ENCODE results near the gene ASGR1.

Gene ASGR1

GRCh38 chr17:7186241-7186640, 7.1 kb upstream of the ASGR1 start:
- Histone ChIP-seq H4K12ac (ENCODE audit: low read depth, low read length) (no peak overlapping the region), H3K4me2 (ENCODE audit: low read length) (no peak overlapping the region), H3K23ac (ENCODE audit: low read length) (no peak overlapping the region), H2BK5ac (ENCODE audit: low read depth, low read length, poor library complexity) (no peak overlapping the region), H3K9ac (ENCODE audit: low read length) (no peak overlapping the region), H2BK120ac (ENCODE audit: insufficient read depth, low read length, poor library complexity) (no peak overlapping the region), H3K9me3 (ENCODE audit: insufficient read depth, low read depth, low read length) (no peaks in the 10 kb centered on the region), H3K14ac (ENCODE audit: low read length) (no peak overlapping the region), H4K8ac (ENCODE audit: low read depth, low read length) (no peak overlapping the region), H3K4me3 (ENCODE audit: low read depth, low read length) (no peak overlapping the region), H3K18ac (ENCODE audit: low read length) (no peak overlapping the region), H4K91ac (ENCODE audit: low read depth, low read length) (no peak overlapping the region), H2BK12ac (ENCODE audit: low read length) (no peak overlapping the region), H2AFZ (ENCODE audit: insufficient read depth, low read length, poor library complexity) (no peak overlapping the region), H3K36me3 (ENCODE audit: control insufficient read depth in 1 of 2, insufficient read depth in 2 of 2, low read length in 2 of 2) (peaks cover 11 to 12% of the 10 kb centered on the region in 2 experiments), H3K4me1 (ENCODE audit: control insufficient read depth in 1 of 2, insufficient read depth in 2 of 2, low read length in 2 of 2) (no peaks in the 10 kb centered on the region), H3K79me1 (ENCODE audit: low read length) (no peaks in the 10 kb centered on the region), H3K27ac (ENCODE audit: low read depth, low read length) (no peak overlapping the region), H2AK5ac (ENCODE audit: low read length) (no peak overlapping the region), H3K79me2 (ENCODE audit: control insufficient read depth, insufficient read depth, low read length, poor library complexity) (no peaks in the 10 kb centered on the region), H3K27me3 (ENCODE audit: insufficient read depth, low read length) (no peaks in the 10 kb centered on the region), H3K4ac (ENCODE audit: low read depth, low read length) (no peak overlapping the region)
- DNase-seq, result no peak
- WGBS (ENCODE audit: extremely low coverage, insufficient coverage, insufficient read length), result no CpG with 5 or more reads among the region's 7 CpGs

- Histone ChIP-seq H3K9me3 (ENCODE audit: insufficient read depth, low read depth, low read length) (no peaks in the 10 kb centered on the region), H3K27me3 (ENCODE audit: insufficient read depth, low read length) (no peaks in the 10 kb centered on the region), H2AFZ (ENCODE audit: insufficient read depth, low read length, poor library complexity) (no peak overlapping the region), H3K4me1 (ENCODE audit: control insufficient read depth in 1 of 2, insufficient read depth in 2 of 2, low read length in 2 of 2) (no peaks in the 10 kb centered on the region), H3K18ac (ENCODE audit: low read length) (no peak overlapping the region), H3K27ac (ENCODE audit: low read depth, low read length) (no peak overlapping the region), H3K23ac (ENCODE audit: low read length) (no peak overlapping the region), H4K12ac (ENCODE audit: low read depth, low read length) (no peak overlapping the region), H3K14ac (ENCODE audit: low read length) (no peak overlapping the region), H4K8ac (ENCODE audit: low read depth, low read length) (no peak overlapping the region), H3K79me1 (ENCODE audit: low read length) (no peaks in the 10 kb centered on the region), H4K91ac (ENCODE audit: low read depth, low read length) (no peak overlapping the region), H2BK120ac (ENCODE audit: insufficient read depth, low read length, poor library complexity) (no peak overlapping the region), H3K36me3 (ENCODE audit: control insufficient read depth in 1 of 2, insufficient read depth in 2 of 2, low read length in 2 of 2) (peaks cover 0 to 2% of the 10 kb centered on the region in 2 experiments), H3K4me2 (ENCODE audit: low read length) (no peak overlapping the region), H2BK5ac (ENCODE audit: low read depth, low read length, poor library complexity) (no peak overlapping the region), H3K79me2 (ENCODE audit: control insufficient read depth, insufficient read depth, low read length, poor library complexity) (no peaks in the 10 kb centered on the region), H2BK12ac (ENCODE audit: low read length) (no peak overlapping the region), H2AK5ac (ENCODE audit: low read length) (no peak overlapping the region), H3K9ac (ENCODE audit: low read length) (no peak overlapping the region), H3K4me3 (ENCODE audit: low read depth, low read length) (no peak overlapping the region), H3K4ac (ENCODE audit: low read depth, low read length) (no peak overlapping the region)
- no peak for DNase-seq
- no CpG with 5 or more reads among the region's 6 CpGs for WGBS (ENCODE audit: extremely low coverage, insufficient coverage, insufficient read length)
Observed at GRCh38 chr17:7184647-7185046, 5.5 kb upstream of the ASGR1 start.

- no peak overlapping the region for H4K12ac ChIP-seq (ENCODE audit: low read depth, low read length)
- no CpG with 5 or more reads among the region's 14 CpGs for WGBS (ENCODE audit: extremely low coverage, insufficient coverage, insufficient read length)
- H3K4me2 ChIP-seq (ENCODE audit: low read length), result no peak overlapping the region
- H2AK5ac ChIP-seq (ENCODE audit: low read length), result no peak overlapping the region
- no peaks in the 10 kb centered on the region for H3K4me1 ChIP-seq (ENCODE audit: control insufficient read depth in 1 of 2, insufficient read depth in 2 of 2, low read length in 2 of 2)
- no peak overlapping the region for H2AFZ ChIP-seq (ENCODE audit: insufficient read depth, low read length, poor library complexity)
- H3K36me3 ChIP-seq (ENCODE audit: control insufficient read depth in 1 of 2, insufficient read depth in 2 of 2, low read length in 2 of 2), result no peaks in the 10 kb centered on the region
- H3K4me3 ChIP-seq (ENCODE audit: low read depth, low read length), result no peak overlapping the region
- no peak overlapping the region for H4K8ac ChIP-seq (ENCODE audit: low read depth, low read length)
- H3K79me2 ChIP-seq (ENCODE audit: control insufficient read depth, insufficient read depth, low read length, poor library complexity), result no peaks in the 10 kb centered on the region
- no peak overlapping the region for H3K14ac ChIP-seq (ENCODE audit: low read length)
- H3K9ac ChIP-seq (ENCODE audit: low read length), result no peak overlapping the region
- no peak overlapping the region for H4K91ac ChIP-seq (ENCODE audit: low read depth, low read length)
- H2BK12ac ChIP-seq (ENCODE audit: low read length), result no peak overlapping the region
- no peak overlapping the region for H3K4ac ChIP-seq (ENCODE audit: low read depth, low read length)
- no peak for DNase-seq
- no peak overlapping the region for H2BK120ac ChIP-seq (ENCODE audit: insufficient read depth, low read length, poor library complexity)
- H3K18ac ChIP-seq (ENCODE audit: low read length), result no peak overlapping the region
- no peaks in the 10 kb centered on the region for H3K9me3 ChIP-seq (ENCODE audit: insufficient read depth, low read depth, low read length)
- no peak overlapping the region for H3K23ac ChIP-seq (ENCODE audit: low read length)
- H3K27me3 ChIP-seq (ENCODE audit: insufficient read depth, low read length), result no peaks in the 10 kb centered on the region
- no peaks in the 10 kb centered on the region for H3K79me1 ChIP-seq (ENCODE audit: low read length)
- H3K27ac ChIP-seq (ENCODE audit: low read depth, low read length), result no peak overlapping the region
- H2BK5ac ChIP-seq (ENCODE audit: low read depth, low read length, poor library complexity), result no peak overlapping the region
Observed at GRCh38 chr17:7184091-7184488, 4.9 kb upstream of the ASGR1 start.

- H2AK5ac ChIP-seq (ENCODE audit: low read length), result no peak overlapping the region
- no peak overlapping the region for H3K9ac ChIP-seq (ENCODE audit: low read length)
- no peak for DNase-seq
- H3K4me2 ChIP-seq (ENCODE audit: low read length), result no peak overlapping the region
- no peak overlapping the region for H2BK12ac ChIP-seq (ENCODE audit: low read length)
- H3K27me3 ChIP-seq (ENCODE audit: insufficient read depth, low read length), result no peaks in the 10 kb centered on the region
- no peak overlapping the region for H2BK120ac ChIP-seq (ENCODE audit: insufficient read depth, low read length, poor library complexity)
- H2AFZ ChIP-seq (ENCODE audit: insufficient read depth, low read length, poor library complexity), result no peak overlapping the region
- no peaks in the 10 kb centered on the region for H3K36me3 ChIP-seq (ENCODE audit: control insufficient read depth in 1 of 2, insufficient read depth in 2 of 2, low read length in 2 of 2)
- H3K4ac ChIP-seq (ENCODE audit: low read depth, low read length), result no peak overlapping the region
- H3K79me2 ChIP-seq (ENCODE audit: control insufficient read depth, insufficient read depth, low read length, poor library complexity), result no peaks in the 10 kb centered on the region
- no peaks in the 10 kb centered on the region for H3K4me1 ChIP-seq (ENCODE audit: control insufficient read depth in 1 of 2, insufficient read depth in 2 of 2, low read length in 2 of 2)
- no peak overlapping the region for H3K18ac ChIP-seq (ENCODE audit: low read length)
- H3K79me1 ChIP-seq (ENCODE audit: low read length), result no peaks in the 10 kb centered on the region
- H2BK5ac ChIP-seq (ENCODE audit: low read depth, low read length, poor library complexity), result no peak overlapping the region
- H3K27ac ChIP-seq (ENCODE audit: low read depth, low read length), result no peak overlapping the region
- H3K4me3 ChIP-seq (ENCODE audit: low read depth, low read length), result no peak overlapping the region
- no peak overlapping the region for H4K91ac ChIP-seq (ENCODE audit: low read depth, low read length)
- no peak overlapping the region for H4K8ac ChIP-seq (ENCODE audit: low read depth, low read length)
- no CpG with 5 or more reads among the region's 7 CpGs for WGBS (ENCODE audit: extremely low coverage, insufficient coverage, insufficient read length)
- no peaks in the 10 kb centered on the region for H3K9me3 ChIP-seq (ENCODE audit: insufficient read depth, low read depth, low read length)
- H3K14ac ChIP-seq (ENCODE audit: low read length), result no peak overlapping the region
- no peak overlapping the region for H3K23ac ChIP-seq (ENCODE audit: low read length)
- no peak overlapping the region for H4K12ac ChIP-seq (ENCODE audit: low read depth, low read length)
Observed at GRCh38 chr17:7183433-7184090, 4.4 kb upstream of the ASGR1 start.

Data from trophoblast cell (in vitro differentiated cells and primary cell).